ENCODE data around the gene FKBP8. TPM values are rescaled to one million over a fixed set of nuclear protein-coding genes. Genes with fewer than 3 reads are reported as not detected.

The FKBP8 gene
- total RNA-seq, 1 experiment from 2014 or later, result 345 TPM

- TF ChIP-seq E2F5 (CRISPR knock-in tag; IDR thresholded peaks at IDR 0.05), result no peak
- no peak for TF ChIP-seq ZNF416 (CRISPR knock-in tag; IDR thresholded peaks at IDR 0.05)
- TF ChIP-seq ZNF219 (CRISPR knock-in tag; IDR thresholded peaks at IDR 0.05; ENCODE audit: borderline replicate concordance), result no peak
- TF ChIP-seq AR (CRISPR knock-in tag; IDR thresholded peaks at IDR 0.05), result no peak
These were observed 23.6 kb upstream of the FKBP8 start (continued) for GRCh38 chr19:18566953-18567352.

GRCh38 chr19:18562086-18562485, 18.7 kb upstream of the FKBP8 start:
- H3K4me3 Mint-ChIP-seq, result no peak overlapping the region
- POLR2A ChIA-PET, result no interaction called here
- DNase-seq (ENCODE audit: low spot score), result no peak
- no peak for TF ChIP-seq AR (CRISPR knock-in tag; IDR thresholded peaks at IDR 0.05)
- no peak for TF ChIP-seq ZNF219 (CRISPR knock-in tag; IDR thresholded peaks at IDR 0.05; ENCODE audit: borderline replicate concordance)
- no peak for TF ChIP-seq AFF4 (CRISPR knock-in tag; IDR thresholded peaks at IDR 0.05; ENCODE audit: borderline replicate concordance)
- TF ChIP-seq ERG (CRISPR knock-in tag; IDR thresholded peaks at IDR 0.05), result no peak
- TF ChIP-seq FOXJ3 (CRISPR knock-in tag; IDR thresholded peaks at IDR 0.05; ENCODE audit: borderline replicate concordance), result no peak
- TF ChIP-seq NR1H2 (CRISPR knock-in tag; IDR thresholded peaks at IDR 0.05), result no peak
- TF ChIP-seq ZNF138 (CRISPR knock-in tag; conservative IDR thresholded peaks at IDR 0.05), result no peak
- no peak for TF ChIP-seq MXD4 (CRISPR knock-in tag; IDR thresholded peaks at IDR 0.05; ENCODE audit: borderline replicate concordance)
- no peak for TF ChIP-seq ATF2 (CRISPR knock-in tag; IDR thresholded peaks at IDR 0.05; ENCODE audit: borderline replicate concordance, low read depth)
- peaks cover 8% of the 10 kb centered on the region for H3K4me1 Mint-ChIP-seq
- CTCF ChIA-PET, result no interaction called here
- peaks cover 36% of the 10 kb centered on the region for H3K36me3 Mint-ChIP-seq
- ATAC-seq, result no peak
- no peak overlapping the region; the same call in 1 of the 2 replicates for H3K27ac Mint-ChIP-seq
- H3K27me3 Mint-ChIP-seq (ENCODE audit: low read depth), result no peaks in the 10 kb centered on the region
- no peaks in the 10 kb centered on the region for H3K9me3 Mint-ChIP-seq

Measured in WTC11 (cell line).